Adrenal gland (tissue), 5 donors: Measurements from ENCODE around the gene NFATC1.

Experiments
- CTCF ChIP-seq, 6 experiments: fragments of 450-650 bp in 4 of 6; fragments of 200-600 bp in 2 of 6; sonication (generic) in 1 of 6; IDR thresholded peaks; 1 replicate in 5 of 6; 2 replicates in 1 of 6; pipeline versions ENCODE4 v1.5.1 to v1.8.0; 2016 to 2021; ENCODE audit warnings: antibody characterized with exemption in 6 of 6, mild to moderate bottlenecking in 2 of 6, moderate library complexity in 1 of 6
- POLR2A ChIP-seq, 2 donors: fragments of 450-650 bp; IDR thresholded peaks; one replicate each; pipeline ENCODE4 v1.6.1; 2017; ENCODE audit warnings: antibody characterized with exemption in 2 of 2, mild to moderate bottlenecking in 2 of 2, moderate library complexity in 1 of 2
- donor health status: DM: no; HTN: no; CAD: no.

DNA sequence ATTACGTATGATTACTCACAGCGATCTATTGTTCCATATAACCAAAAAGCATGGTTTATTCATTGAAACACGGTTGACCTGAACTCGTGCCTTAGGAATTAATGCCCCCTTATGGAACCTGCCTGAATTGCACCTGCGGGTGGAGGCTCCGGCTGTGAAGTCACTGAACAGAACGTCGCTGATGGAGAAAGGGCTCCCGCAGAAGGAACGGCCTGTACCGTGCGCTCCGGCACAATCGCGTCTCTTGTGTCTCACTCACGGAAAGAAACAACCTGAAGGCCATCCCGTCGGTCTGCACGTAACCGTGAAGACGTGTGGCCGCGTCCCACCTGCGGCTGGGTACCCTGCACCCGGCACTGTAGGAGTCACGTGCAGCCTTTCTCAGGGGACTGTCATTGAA, 133.1 kb downstream of the NFATC1 start:
- TF ChIP-seq POLR2A (IDR thresholded peaks at IDR 0.05) (no peak), CTCF (IDR thresholded peaks at IDR 0.05) (peak; percentile 61 to 86 (median 71))
